GM21619 (cell line): ENCODE data around the gene TUSC1.
"Not testable (repeated sequence)": the region's sequence is repeated elsewhere in the genome, so short reads cannot be mapped to it uniquely, and the experiment has no call there.

ENCODE experiments used
- ATAC-seq: cut with Tn5 transposase; IDR thresholded peaks from one replicate; pipeline ENCODE4 v1.9.1; 2021; ENCODE audit not compliant: unreplicated experiment

Gene TUSC1

GRCh38 chr9:25678147-25678666 is at the start of gene TUSC1:
Gene TUSC1, minus strand, starts transcription at chr9:25678444. Its CDS starts 132 bp downstream, at chr9:25678312.
- ATAC-seq = no peak

GRCh38 chr9:25726871-25727410 is 48.7 kb upstream of the TUSC1 start:
- no peak for ATAC-seq

- ATAC-seq = no peak
Observed at GRCh38 chr9:25724424-25724823, 46.2 kb upstream of the TUSC1 start.

GRCh38 chr9:25716220-25716872 is 38.1 kb upstream of the TUSC1 start:
- no peak for ATAC-seq

GRCh38 chr9:25709941-25710340 is 31.7 kb upstream of the TUSC1 start:
- no peak for ATAC-seq

- no peak for ATAC-seq
Observed at GRCh38 chr9:25704800-25705199, 26.6 kb upstream of the TUSC1 start.

- ATAC-seq = no peak
Observed at GRCh38 chr9:25703701-25704357, 25.6 kb upstream of the TUSC1 start.

- ATAC-seq = no peak
Observed at GRCh38 chr9:25702536-25702935, 24.3 kb upstream of the TUSC1 start.

GRCh38 chr9:25700899-25701298 is 22.7 kb upstream of the TUSC1 start:
- ATAC-seq = not testable (repeated sequence)

- no peak for ATAC-seq
Observed at GRCh38 chr9:25700430-25700829, 22.2 kb upstream of the TUSC1 start.

GRCh38 chr9:25691786-25692185 is 13.5 kb upstream of the TUSC1 start:
- ATAC-seq = no peak

GRCh38 chr9:25684321-25684720 is 6.1 kb upstream of the TUSC1 start:
- ATAC-seq = no peak

- no peak for ATAC-seq
Observed at GRCh38 chr9:25681266-25681665, 3.0 kb upstream of the TUSC1 start.

- no peak for ATAC-seq
Observed at GRCh38 chr9:25678846-25679360, 659 bp upstream of the TUSC1 start.

- ATAC-seq = no peak
Observed at GRCh38 chr9:25677301-25678146, 720 bp downstream of the TUSC1 start.

- not testable (repeated sequence) for ATAC-seq
Observed at GRCh38 chr9:25675858-25676257, 2.4 kb downstream of the TUSC1 start.

- ATAC-seq = no peak
Observed at GRCh38 chr9:25658571-25658970, 19.7 kb downstream of the TUSC1 start.

- no peak for ATAC-seq
Observed at GRCh38 chr9:25654417-25654816, 23.8 kb downstream of the TUSC1 start.

GRCh38 chr9:25648116-25648515 is 30.1 kb downstream of the TUSC1 start:
- ATAC-seq = no peak

GRCh38 chr9:25636026-25636425 is 42.2 kb downstream of the TUSC1 start:
- ATAC-seq = no peak

- no peak for ATAC-seq
Observed at GRCh38 chr9:25629231-25629630, 49.0 kb downstream of the TUSC1 start.
